Hepatocyte (in vitro differentiated cells): ENCODE results near the gene GALNT7. TPM values are rescaled to one million over a fixed set of nuclear protein-coding genes. Genes with fewer than 3 reads are reported as not detected.

ENCODE experiments used
- DNase-seq: peaks from one replicate; pipeline ENCODE4 v3.0.0-alpha.2; 2016; ENCODE audit warnings: low spot score
- H2AFZ ChIP-seq: fragments of 200-600 bp; sonication (generic); 2 replicates; pipeline ENCODE4 v1.6.0; 2016; ENCODE audit warnings: antibody characterized with exemption, mild to moderate bottlenecking
- H3K27ac ChIP-seq: fragments of 200-600 bp; sonication (generic); 2 replicates; pipeline ENCODE4 v1.5.1; 2016; ENCODE audit warnings: mild to moderate bottlenecking
- H3K27me3 ChIP-seq: fragments of 200-600 bp; sonication (generic); 2 replicates; pipeline ENCODE4 v1.6.1; 2016
- H3K36me3 ChIP-seq: fragments of 200-600 bp; sonication (generic); replicated peaks from 2 replicates; pipeline ENCODE4 v1.5.1; 2016; ENCODE audit warnings: low read depth; ENCODE audit not compliant: insufficient read depth
- H3K4me1 ChIP-seq: fragments of 200-600 bp; sonication (generic); 2 replicates; pipeline ENCODE4 v1.5.1; 2016; ENCODE audit warnings: mild to moderate bottlenecking, moderate library complexity; ENCODE audit not compliant: insufficient read depth
- H3K4me2 ChIP-seq: fragments of 200-600 bp; sonication (generic); 2 replicates; pipeline ENCODE4 v1.6.0; 2016
- H3K4me3 ChIP-seq: fragments of 200-600 bp; sonication (generic); 2 replicates; pipeline ENCODE4 v1.5.1; 2016; ENCODE audit warnings: mild to moderate bottlenecking
- H3K79me2 ChIP-seq: fragments of 200-600 bp; sonication (generic); 2 replicates; pipeline ENCODE4 v1.6.0; 2017; ENCODE audit warnings: mild to moderate bottlenecking
- H3K9me2 ChIP-seq: fragments of 200-600 bp; sonication (generic); replicated peaks from 2 replicates; pipeline ENCODE4 v1.6.0; 2017; ENCODE audit warnings: mild to moderate bottlenecking; ENCODE audit not compliant: insufficient read depth
- H3K9me3 ChIP-seq: fragments of 200-600 bp; sonication (generic); 2 replicates; pipeline ENCODE4 v1.5.1; 2016; ENCODE audit warnings: low read depth, mild to moderate bottlenecking
- H4K20me1 ChIP-seq: fragments of 200-600 bp; sonication (generic); 2 replicates; pipeline ENCODE4 v1.6.0; 2016; ENCODE audit warnings: mild to moderate bottlenecking; ENCODE audit not compliant: insufficient read depth, poor library complexity, severe bottlenecking
- EZH2 ChIP-seq: fragments of 200-600 bp; sonication (generic); IDR thresholded peaks from 2 replicates; pipeline ENCODE4 v1.6.1; 2016; ENCODE audit warnings: antibody characterized with exemption, mild to moderate bottlenecking, borderline replicate concordance
- EZH2phosphoT487 ChIP-seq: fragments of 200-600 bp; sonication (generic); IDR thresholded peaks from one replicate; pipeline ENCODE4 v1.6.1; 2018; ENCODE audit warnings: antibody characterized with exemption, mild to moderate bottlenecking, low read depth, moderate library complexity; ENCODE audit not compliant: unreplicated experiment, severe bottlenecking
- WGBS: methylation state at CpG from one replicate; pipeline ENCODE4 v1.1.6; 2016; ENCODE audit warnings: low lambda C conversion rate; ENCODE audit errors: missing lambda C conversion rate; 5-methylcytosine and 5-hydroxymethylcytosine counted together
- polyA plus RNA-seq: library from polyadenylated mRNA; unstranded; fragments of >200 nt; fragmentation: Nextera tagmentation; extraction: Ambion mirVana; gene quantifications from 2 replicates; pipeline ENCODE4 v1.2.1, GENCODE V29; 2016
- total RNA-seq: library from RNA; depleted of rRNA; stranded (reverse); fragments of >200 nt; gene quantifications from 2 replicates; pipeline ENCODE4 v1.2.3, GENCODE V29; 2014
- TF ChIP-seq, protein P1 (sequence below): fragments of 200-600 bp; sonication (generic); IDR thresholded peaks from 2 replicates; pipeline ENCODE4 v1.5.1; 2016; ENCODE audit warnings: antibody characterized with exemption, mild to moderate bottlenecking; ENCODE audit not compliant: poor library complexity

GALNT7 gene
- total and polyA plus RNA-seq, 2 experiments from 2014 or later = 23.7 to 44.6 TPM

DNA sequence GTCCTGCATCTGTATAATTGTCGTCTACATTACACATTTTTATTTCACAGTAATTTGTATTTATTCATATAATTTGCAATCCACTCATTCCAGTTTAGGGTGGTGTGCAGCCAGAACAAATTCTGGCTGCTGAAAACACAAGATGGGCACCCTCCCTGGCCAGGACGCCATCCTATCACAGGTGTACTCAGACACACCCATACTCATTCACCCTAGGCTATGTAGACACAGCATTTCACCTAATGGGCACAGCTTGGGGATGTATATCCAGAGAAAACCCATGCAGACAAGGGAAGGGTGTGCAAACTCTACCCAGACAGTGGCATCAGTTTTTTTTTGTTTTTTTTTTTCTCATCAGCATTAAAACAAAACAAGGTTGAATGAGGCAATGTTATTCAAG, 92.4 kb downstream of the GALNT7 start:
- Histone ChIP-seq H4K20me1 (no peaks in the 10 kb centered on the region), H2AFZ (no peak overlapping the region), H3K4me3 (no peak overlapping the region), H3K79me2 (no peaks in the 10 kb centered on the region), H3K27ac (no peak overlapping the region), H3K9me3 (no peaks in the 10 kb centered on the region), H3K27me3 (no peaks in the 10 kb centered on the region), H3K4me2 (no peak overlapping the region), H3K36me3 (no peaks in the 10 kb centered on the region), H3K4me1 (peaks cover 6% of the 10 kb centered on the region), H3K9me2 (no peaks in the 10 kb centered on the region)
- TF ChIP-seq EZH2 (no peak), EZH2phosphoT487 (no peak)
- TF ChIP-seq, protein P1, sequence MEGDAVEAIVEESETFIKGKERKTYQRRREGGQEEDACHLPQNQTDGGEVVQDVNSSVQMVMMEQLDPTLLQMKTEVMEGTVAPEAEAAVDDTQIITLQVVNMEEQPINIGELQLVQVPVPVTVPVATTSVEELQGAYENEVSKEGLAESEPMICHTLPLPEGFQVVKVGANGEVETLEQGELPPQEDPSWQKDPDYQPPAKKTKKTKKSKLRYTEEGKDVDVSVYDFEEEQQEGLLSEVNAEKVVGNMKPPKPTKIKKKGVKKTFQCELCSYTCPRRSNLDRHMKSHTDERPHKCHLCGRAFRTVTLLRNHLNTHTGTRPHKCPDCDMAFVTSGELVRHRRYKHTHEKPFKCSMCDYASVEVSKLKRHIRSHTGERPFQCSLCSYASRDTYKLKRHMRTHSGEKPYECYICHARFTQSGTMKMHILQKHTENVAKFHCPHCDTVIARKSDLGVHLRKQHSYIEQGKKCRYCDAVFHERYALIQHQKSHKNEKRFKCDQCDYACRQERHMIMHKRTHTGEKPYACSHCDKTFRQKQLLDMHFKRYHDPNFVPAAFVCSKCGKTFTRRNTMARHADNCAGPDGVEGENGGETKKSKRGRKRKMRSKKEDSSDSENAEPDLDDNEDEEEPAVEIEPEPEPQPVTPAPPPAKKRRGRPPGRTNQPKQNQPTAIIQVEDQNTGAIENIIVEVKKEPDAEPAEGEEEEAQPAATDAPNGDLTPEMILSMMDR = no peak
- WGBS = 90% methylated on average over 2 of the region's 2 CpGs
- DNase-seq = no peak

DNA sequence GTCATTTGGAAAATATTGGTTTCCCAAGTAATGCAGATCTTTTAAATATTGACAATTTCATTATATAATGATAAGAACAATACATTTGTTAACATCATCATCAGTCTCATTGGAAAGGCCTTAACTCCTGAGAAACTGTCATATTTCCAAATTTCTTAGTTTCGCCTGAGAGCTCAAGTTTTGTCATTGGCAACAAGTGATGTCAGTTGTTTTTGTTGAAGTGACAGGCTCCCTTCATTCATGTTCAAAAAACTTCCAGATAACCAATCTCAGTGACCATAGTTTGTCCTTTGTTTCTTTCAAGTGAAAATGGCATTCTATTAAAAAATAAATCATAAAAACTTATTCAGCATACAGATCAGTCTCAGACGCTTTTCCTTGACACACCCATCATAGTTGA, 93.8 kb downstream of the GALNT7 start:
- Histone ChIP-seq H3K36me3 (no peaks in the 10 kb centered on the region), H3K4me3 (no peak overlapping the region), H3K27ac (no peak overlapping the region), H3K9me3 (no peaks in the 10 kb centered on the region), H3K27me3 (no peaks in the 10 kb centered on the region), H3K9me2 (no peaks in the 10 kb centered on the region), H3K4me2 (no peak overlapping the region), H2AFZ (no peak overlapping the region), H3K79me2 (no peaks in the 10 kb centered on the region), H4K20me1 (no peaks in the 10 kb centered on the region), H3K4me1 (peaks cover 6% of the 10 kb centered on the region)
- DNase-seq = no peak
- WGBS = 97% methylated on average over 2 of the region's 2 CpGs
- TF ChIP-seq EZH2 (no peak), EZH2phosphoT487 (no peak)
- TF ChIP-seq, protein P1 = no peak

DNA sequence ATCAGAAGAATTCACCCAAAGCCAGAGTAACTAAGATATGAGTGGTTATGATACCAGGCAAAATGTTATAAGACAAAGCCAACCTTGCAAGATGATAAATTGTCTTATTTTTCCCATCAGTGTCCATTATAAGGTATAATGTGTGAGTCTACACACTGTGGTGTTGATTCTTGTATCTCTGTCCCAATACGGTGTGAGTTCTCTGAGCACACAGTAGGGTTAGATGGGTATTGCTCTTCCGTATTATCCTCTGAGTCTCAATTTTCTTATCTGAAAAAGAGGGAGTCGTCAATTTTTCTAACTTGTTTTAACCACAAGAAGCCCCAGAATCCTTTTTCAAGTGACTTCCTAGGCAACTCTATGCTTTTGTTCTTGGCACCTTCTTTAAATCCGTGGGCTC, 95.6 kb downstream of the GALNT7 start:
- peak overlapping the region; percentile 41 for H3K4me2 ChIP-seq
- DNase-seq = no peak
- no peak for TF ChIP-seq EZH2phosphoT487
- TF ChIP-seq, protein P1 = no peak
- no peak for TF ChIP-seq EZH2
- no peaks in the 10 kb centered on the region for H3K9me2 ChIP-seq
- no peaks in the 10 kb centered on the region for H3K9me3 ChIP-seq
- no peak overlapping the region for H2AFZ ChIP-seq
- H3K27ac ChIP-seq = no peak overlapping the region
- H3K36me3 ChIP-seq = no peaks in the 10 kb centered on the region
- WGBS = 60% methylated on average over 4 of the region's 4 CpGs
- no peaks in the 10 kb centered on the region for H4K20me1 ChIP-seq
- no peak overlapping the region for H3K4me3 ChIP-seq
- no peaks in the 10 kb centered on the region for H3K27me3 ChIP-seq
- no peaks in the 10 kb centered on the region for H3K79me2 ChIP-seq
- peaks cover 6% of the 10 kb centered on the region for H3K4me1 ChIP-seq

DNA sequence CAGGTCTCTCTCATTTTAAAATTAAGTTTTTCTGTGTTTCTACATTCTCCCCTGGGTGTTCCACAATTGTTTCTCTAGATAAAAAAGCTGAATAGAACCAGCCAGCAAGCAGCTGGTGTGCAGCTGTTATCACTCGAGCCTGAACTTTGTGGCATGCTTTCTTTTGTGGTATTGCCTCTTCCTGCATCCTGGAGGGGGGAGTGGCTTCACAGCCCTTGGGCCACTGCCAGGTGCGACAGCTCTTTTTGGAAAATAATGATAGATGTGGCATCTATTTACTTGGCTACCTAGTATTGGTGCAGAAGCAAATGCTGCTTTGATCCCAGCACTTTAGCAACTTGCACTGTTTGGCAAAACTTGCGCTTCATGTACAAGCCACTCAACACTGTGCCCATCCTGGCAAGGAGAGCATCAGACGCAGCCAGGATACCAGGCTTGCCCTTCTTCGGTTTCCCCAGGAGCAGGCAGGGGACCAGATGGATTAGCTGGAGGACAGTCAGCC, 96.1 kb downstream of the GALNT7 start:
- Histone ChIP-seq H3K79me2 (no peaks in the 10 kb centered on the region), H3K4me3 (no peak overlapping the region), H2AFZ (no peak overlapping the region), H3K9me2 (no peaks in the 10 kb centered on the region), H3K9me3 (no peaks in the 10 kb centered on the region), H3K4me2 (peak overlapping the region; percentile 41), H3K27me3 (no peaks in the 10 kb centered on the region), H3K27ac (no peak overlapping the region), H3K4me1 (peaks cover 6% of the 10 kb centered on the region), H3K36me3 (no peaks in the 10 kb centered on the region), H4K20me1 (no peaks in the 10 kb centered on the region)
- WGBS = 72% methylated on average over 5 of the region's 5 CpGs
- DNase-seq = no peak
- no peak for TF ChIP-seq EZH2phosphoT487
- no peak for TF ChIP-seq EZH2
- TF ChIP-seq, protein P1 = no peak
